GM23338 (cell line): Measurements from ENCODE around the gene APBA2. TPM values are rescaled to one million over a fixed set of nuclear protein-coding genes. Genes with fewer than 3 reads are reported as not detected.

Experiments used
- ATAC-seq: fragments of 200-7000 bp; cut with Tn5 transposase; 3 replicates; pipeline ENCODE4 v1.9.1; 2020
- DNase-seq: peaks from one replicate; pipeline ENCODE4 v3.0.0-alpha.2; 2015; ENCODE audit warnings: low spot score
- H2AFZ ChIP-seq: fragments of 200-600 bp; sonication (generic); 2 replicates; pipeline ENCODE4 v1.8.0; 2016; ENCODE audit warnings: antibody characterized with exemption, mild to moderate bottlenecking, moderate library complexity
- H3F3A ChIP-seq: fragments of 200-600 bp; sonication (generic); replicated peaks from 2 replicates; pipeline ENCODE4 v1.8.0; 2017; ENCODE audit warnings: antibody characterized with exemption, mixed run types, low read depth
- H3K27ac ChIP-seq: fragments of 200-600 bp; sonication (generic); 2 replicates; pipeline ENCODE4 v1.6.1; 2016; ENCODE audit warnings: low read depth
- H3K27me3 ChIP-seq: fragments of 200-600 bp; sonication (generic); 2 replicates; pipeline ENCODE4 v1.8.0; 2016; ENCODE audit warnings: mild to moderate bottlenecking, mixed run types, moderate library complexity; ENCODE audit not compliant: insufficient read depth
- H3K36me3 ChIP-seq: fragments of 200-600 bp; sonication (generic); 2 replicates; pipeline ENCODE4 v1.8.0; 2016; ENCODE audit warnings: mild to moderate bottlenecking; ENCODE audit not compliant: insufficient read depth
- H3K4me1 ChIP-seq: fragments of 200-600 bp; sonication (generic); 2 replicates; pipeline ENCODE4 v1.8.0; 2016; ENCODE audit warnings: mild to moderate bottlenecking, moderate library complexity; ENCODE audit not compliant: insufficient read depth
- H3K4me2 ChIP-seq: fragments of 200-600 bp; sonication (generic); 2 replicates; pipeline ENCODE4 v1.7.1; 2017; ENCODE audit warnings: mixed run types
- H3K4me3 ChIP-seq: fragments of 200-600 bp; sonication (generic); 2 replicates; pipeline ENCODE4 v1.6.1; 2016; ENCODE audit warnings: mixed run types
- H3K79me2 ChIP-seq: fragments of 200-600 bp; sonication (generic); replicated peaks from 2 replicates; pipeline ENCODE4 v1.8.0; 2017; ENCODE audit warnings: mild to moderate bottlenecking; ENCODE audit not compliant: insufficient read depth
- H3K9me2 ChIP-seq: fragments of 200-600 bp; sonication (generic); 2 replicates; pipeline ENCODE4 v1.8.0; 2017; ENCODE audit not compliant: insufficient read depth
- H4K20me1 ChIP-seq: fragments of 200-600 bp; sonication (generic); replicated peaks from 2 replicates; pipeline ENCODE4 v1.8.0; 2017; ENCODE audit warnings: mild to moderate bottlenecking; ENCODE audit not compliant: insufficient read depth
- H3K27ac Mint-ChIP-seq: 2 replicates; pipeline ENCODE4 v1.8.0; 2020; ENCODE audit warnings: inconsistent platforms, mild to moderate bottlenecking, moderate library complexity, mixed read lengths
- H3K27me3 Mint-ChIP-seq: 3 replicates; pipeline ENCODE4 v1.8.0; 2022; ENCODE audit warnings: low read depth, mild to moderate bottlenecking, moderate library complexity, mixed read lengths, inconsistent platforms; ENCODE audit not compliant: insufficient read depth, poor library complexity
- H3K36me3 Mint-ChIP-seq: 3 replicates; pipeline ENCODE4 v1.8.0; 2021; ENCODE audit warnings: low read depth, mild to moderate bottlenecking, inconsistent platforms, moderate library complexity, mixed read lengths
- H3K4me1 Mint-ChIP-seq: 3 replicates; pipeline ENCODE4 v1.8.0; 2020; ENCODE audit warnings: mild to moderate bottlenecking, inconsistent platforms, mixed read lengths
- H3K4me3 Mint-ChIP-seq: 3 replicates; pipeline ENCODE4 v1.8.0; 2021; ENCODE audit warnings: moderate library complexity, mild to moderate bottlenecking, inconsistent platforms, mixed read lengths
- H3K9me3 Mint-ChIP-seq: 3 replicates; pipeline ENCODE4 v1.8.0; 2020; ENCODE audit warnings: moderate library complexity, mild to moderate bottlenecking, inconsistent platforms, mixed read lengths
- CREB1 ChIP-seq: fragments of 250-450 bp; sonication (Bioruptor Pico); IDR thresholded peaks from 2 replicates; pipeline ENCODE4 v1.5.0; 2020; ENCODE audit warnings: low read depth, mild to moderate bottlenecking, moderate library complexity
- CTCF ChIP-seq, 2 experiments: fragments of 200-600 bp in 1 of 2; sonication (generic) in 1 of 2; conservative IDR thresholded peaks; 2 replicates each; pipeline versions ENCODE4 v1.5.1 to v1.6.1; 2016 to 2017; ENCODE audit warnings: antibody characterized with exemption in 2 of 2, low read depth in 2 of 2, mild to moderate bottlenecking in 2 of 2, moderate library complexity in 1 of 2
- ETS1 ChIP-seq: IDR thresholded peaks from 2 replicates; pipeline ENCODE4 v1.6.1; 2016; ENCODE audit warnings: antibody characterized with exemption
- EZH2 ChIP-seq: fragments of 200-600 bp; sonication (generic); IDR thresholded peaks from one replicate; pipeline ENCODE4 v1.8.0; 2017; ENCODE audit warnings: antibody characterized with exemption, mild to moderate bottlenecking, low read depth; ENCODE audit not compliant: unreplicated experiment
- EZH2phosphoT487 ChIP-seq: fragments of 200-600 bp; sonication (generic); IDR thresholded peaks from one replicate; pipeline ENCODE4 v1.8.1; 2018; ENCODE audit warnings: antibody characterized with exemption; ENCODE audit not compliant: unreplicated experiment
- JUNB ChIP-seq: IDR thresholded peaks from one replicate; pipeline ENCODE4 v1.6.1; 2016; ENCODE audit warnings: antibody characterized with exemption; ENCODE audit not compliant: unreplicated experiment
- NANOG ChIP-seq: IDR thresholded peaks from 2 replicates; pipeline ENCODE4 v1.6.1; 2016; ENCODE audit warnings: antibody characterized with exemption, borderline replicate concordance
- POLR2AphosphoS5 ChIP-seq: IDR thresholded peaks from 2 replicates; pipeline ENCODE4 v1.6.1; 2016; ENCODE audit warnings: antibody characterized with exemption, low read depth
- REST ChIP-seq: IDR thresholded peaks from one replicate; pipeline ENCODE4 v1.6.1; 2018; ENCODE audit warnings: antibody characterized with exemption; ENCODE audit not compliant: unreplicated experiment
- STAT1 ChIP-seq: IDR thresholded peaks from one replicate; pipeline ENCODE4 v1.6.1; 2016; ENCODE audit warnings: antibody characterized with exemption; ENCODE audit not compliant: unreplicated experiment
- ZNF114 ChIP-seq: fragments of 250-450 bp; sonication (Bioruptor Pico); IDR thresholded peaks from 2 replicates; pipeline ENCODE4 v1.5.0; 2020; ENCODE audit warnings: mild to moderate bottlenecking, moderate library complexity
- ZNF331 ChIP-seq: fragments of 250-450 bp; sonication (Bioruptor Pico); IDR thresholded peaks from 2 replicates; pipeline ENCODE4 v1.5.0; 2020; ENCODE audit warnings: low read depth, mild to moderate bottlenecking, moderate library complexity
- ZNF462 ChIP-seq: fragments of 250-450 bp; sonication (Bioruptor Pico); IDR thresholded peaks from 2 replicates; pipeline ENCODE4 v1.5.0; 2020; ENCODE audit warnings: mild to moderate bottlenecking, moderate library complexity
- polyA plus RNA-seq: library from polyadenylated mRNA; unstranded; fragments of >200 nt; fragmentation: Nextera tagmentation; extraction: Ambion mirVana; gene quantifications from 2 replicates; pipeline ENCODE4 v1.2.1, GENCODE V29; 2016
- total RNA-seq: library from RNA; depleted of rRNA; stranded (reverse); fragments of >200 nt; shearing (Covaris generic); gene quantifications from 2 replicates; pipeline ENCODE4 v1.2.3, GENCODE V29; 2014

The APBA2 gene
- total and polyA plus RNA-seq, 2 experiments from 2014 or later: 5.9 to 24.7 TPM

GRCh38 chr15:28980709-28981350, 95.1 kb downstream of the APBA2 start:
- no peaks in the 10 kb centered on the region for H3K79me2 ChIP-seq
- Mint-ChIP-seq H3K27ac (no peak overlapping the region), H3K4me1 (peaks cover 16% of the 10 kb centered on the region), H3K27me3 (peaks cover 3% of the 10 kb centered on the region), H3K9me3 (no peaks in the 10 kb centered on the region), H3K4me3 (no peak overlapping the region), H3K36me3 (no peaks in the 10 kb centered on the region)
- no peak overlapping the region for H3K4me2 ChIP-seq
- no peaks in the 10 kb centered on the region for H3K9me2 ChIP-seq
- TF ChIP-seq EZH2phosphoT487 (no peak), REST (no peak), ZNF114 (CRISPR knock-in tag) (no peak), STAT1 (no peak), EZH2 (no peak), ZNF331 (CRISPR knock-in tag) (no peak), CTCF (conservative IDR thresholded peaks at IDR 0.05; ENCODE audit: low read depth in 2 of 2) (no peak), JUNB (no peak), NANOG (no peak), POLR2AphosphoS5 (no peak), CREB1 (CRISPR knock-in tag) (no peak), ETS1 (no peak), ZNF462 (CRISPR knock-in tag) (no peak)
- no peaks in the 10 kb centered on the region for H3F3A ChIP-seq
- no peaks in the 10 kb centered on the region for H3K36me3 ChIP-seq
- no peak for ATAC-seq
- no peak overlapping the region for H2AFZ ChIP-seq
- H3K4me3 ChIP-seq: no peak overlapping the region
- H4K20me1 ChIP-seq: no peaks in the 10 kb centered on the region
- no peak overlapping the region for H3K27ac ChIP-seq
- no peaks in the 10 kb centered on the region for H3K4me1 ChIP-seq
- no peak for DNase-seq
- no peaks in the 10 kb centered on the region for H3K27me3 ChIP-seq
